ENCODE data around the gene PADI3. TPM values are rescaled to one million over a fixed set of nuclear protein-coding genes. Genes with fewer than 3 reads are reported as not detected.

The PADI3 gene
- polyA plus RNA-seq, 1 of the 3 experiments (the other 2 are of a cell fraction), result 0.30 TPM

DNA sequence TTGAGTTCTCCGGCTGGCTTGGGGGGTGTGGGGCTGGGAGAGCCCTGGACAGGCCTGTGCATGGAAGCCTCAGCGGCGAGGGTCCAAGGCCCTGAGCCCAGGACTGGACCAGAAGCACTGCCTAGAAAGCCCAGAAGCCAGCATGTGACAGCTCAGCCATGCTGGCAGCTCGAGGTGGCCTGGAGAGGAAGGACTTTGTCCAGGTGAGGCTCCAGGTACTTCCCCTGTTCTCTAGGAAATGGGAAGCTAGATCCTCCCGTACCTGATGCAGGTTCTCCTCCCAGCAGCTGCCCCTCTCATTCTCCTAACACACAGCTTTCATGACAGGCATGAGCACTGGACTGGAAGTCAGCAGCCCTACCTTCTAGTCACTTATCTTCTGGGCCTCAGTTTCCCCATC, 6.4 kb downstream of the PADI3 start:
- TF ChIP-seq SIN3A (IDR thresholded peaks at IDR 0.05; ENCODE audit: borderline replicate concordance, low read depth, low read length), result no peak
- TF ChIP-seq, protein P1, sequence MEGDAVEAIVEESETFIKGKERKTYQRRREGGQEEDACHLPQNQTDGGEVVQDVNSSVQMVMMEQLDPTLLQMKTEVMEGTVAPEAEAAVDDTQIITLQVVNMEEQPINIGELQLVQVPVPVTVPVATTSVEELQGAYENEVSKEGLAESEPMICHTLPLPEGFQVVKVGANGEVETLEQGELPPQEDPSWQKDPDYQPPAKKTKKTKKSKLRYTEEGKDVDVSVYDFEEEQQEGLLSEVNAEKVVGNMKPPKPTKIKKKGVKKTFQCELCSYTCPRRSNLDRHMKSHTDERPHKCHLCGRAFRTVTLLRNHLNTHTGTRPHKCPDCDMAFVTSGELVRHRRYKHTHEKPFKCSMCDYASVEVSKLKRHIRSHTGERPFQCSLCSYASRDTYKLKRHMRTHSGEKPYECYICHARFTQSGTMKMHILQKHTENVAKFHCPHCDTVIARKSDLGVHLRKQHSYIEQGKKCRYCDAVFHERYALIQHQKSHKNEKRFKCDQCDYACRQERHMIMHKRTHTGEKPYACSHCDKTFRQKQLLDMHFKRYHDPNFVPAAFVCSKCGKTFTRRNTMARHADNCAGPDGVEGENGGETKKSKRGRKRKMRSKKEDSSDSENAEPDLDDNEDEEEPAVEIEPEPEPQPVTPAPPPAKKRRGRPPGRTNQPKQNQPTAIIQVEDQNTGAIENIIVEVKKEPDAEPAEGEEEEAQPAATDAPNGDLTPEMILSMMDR (IDR thresholded peaks at IDR 0.05), result no peak
- TF ChIP-seq, protein P2, sequence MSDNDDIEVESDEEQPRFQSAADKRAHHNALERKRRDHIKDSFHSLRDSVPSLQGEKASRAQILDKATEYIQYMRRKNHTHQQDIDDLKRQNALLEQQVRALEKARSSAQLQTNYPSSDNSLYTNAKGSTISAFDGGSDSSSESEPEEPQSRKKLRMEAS (IDR thresholded peaks at IDR 0.05; ENCODE audit: low read depth), result no peak
- TF ChIP-seq EP300 (IDR thresholded peaks at IDR 0.05; ENCODE audit: borderline replicate concordance in 1 of 2, low read depth in 1 of 2, low read length in 1 of 2), result no peak
- TF ChIP-seq, protein P3, sequence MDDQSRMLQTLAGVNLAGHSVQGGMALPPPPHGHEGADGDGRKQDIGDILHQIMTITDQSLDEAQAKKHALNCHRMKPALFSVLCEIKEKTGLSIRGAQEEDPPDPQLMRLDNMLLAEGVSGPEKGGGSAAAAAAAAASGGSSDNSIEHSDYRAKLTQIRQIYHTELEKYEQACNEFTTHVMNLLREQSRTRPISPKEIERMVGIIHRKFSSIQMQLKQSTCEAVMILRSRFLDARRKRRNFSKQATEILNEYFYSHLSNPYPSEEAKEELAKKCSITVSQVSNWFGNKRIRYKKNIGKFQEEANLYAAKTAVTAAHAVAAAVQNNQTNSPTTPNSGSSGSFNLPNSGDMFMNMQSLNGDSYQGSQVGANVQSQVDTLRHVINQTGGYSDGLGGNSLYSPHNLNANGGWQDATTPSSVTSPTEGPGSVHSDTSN (IDR thresholded peaks at IDR 0.05), result no peak
- no peak for TF ChIP-seq TEAD4 (IDR thresholded peaks at IDR 0.05; ENCODE audit: borderline replicate concordance, insufficient read depth)
- TF ChIP-seq TCF12 (IDR thresholded peaks at IDR 0.05), result no peak
- Histone ChIP-seq H3K27ac (ENCODE audit: low read depth in 2 of 2, low read length in 1 of 2) (no peak overlapping the region), H3K9me2 (no peaks in the 10 kb centered on the region), H3K4me2 (no peak overlapping the region), H2AFZ (ENCODE audit: low read depth) (no peak overlapping the region), H3K79me2 (ENCODE audit: insufficient read depth) (no peaks in the 10 kb centered on the region), H3K4me1 (ENCODE audit: control insufficient read depth in 1 of 2, insufficient read depth in 2 of 2, low read depth in 1 of 2, low read length in 1 of 2) (peaks cover 4 to 6% of the 10 kb centered on the region in 2 experiments; a peak in 1 of 4 replicates), H3K9me3 (no peaks in the 10 kb centered on the region), H3K27me3 (ENCODE audit: insufficient read depth) (no peaks in the 10 kb centered on the region), H3F3A (replicated peaks; ENCODE audit: insufficient read depth) (no peaks in the 10 kb centered on the region), H4K20me1 (ENCODE audit: insufficient read depth) (no peaks in the 10 kb centered on the region), H3K9ac (no peak overlapping the region), H3K4me3 (ENCODE audit: low read depth in 2 of 2, low read length in 1 of 2) (no peak overlapping the region), H3K36me3 (replicated peaks in 1 of 2; ENCODE audit: control insufficient read depth in 1 of 2, insufficient read depth in 2 of 2, low read length in 1 of 2) (no peaks in the 10 kb centered on the region)
- CTCF ChIA-PET, result interaction anchor here (0.6 to 3.2 kb wide), 3 partner anchors 18 to 641 kb away, joined by 3 to 17 read pairs (median 3); no protein-coding TSS in a partner anchor
- DNase-seq, result no peak
- POLR2A ChIA-PET, result no interaction called here
- WGBS (ENCODE audit: low lambda C conversion rate), result 34% methylated on average over 4 of the region's 5 CpGs

DNA sequence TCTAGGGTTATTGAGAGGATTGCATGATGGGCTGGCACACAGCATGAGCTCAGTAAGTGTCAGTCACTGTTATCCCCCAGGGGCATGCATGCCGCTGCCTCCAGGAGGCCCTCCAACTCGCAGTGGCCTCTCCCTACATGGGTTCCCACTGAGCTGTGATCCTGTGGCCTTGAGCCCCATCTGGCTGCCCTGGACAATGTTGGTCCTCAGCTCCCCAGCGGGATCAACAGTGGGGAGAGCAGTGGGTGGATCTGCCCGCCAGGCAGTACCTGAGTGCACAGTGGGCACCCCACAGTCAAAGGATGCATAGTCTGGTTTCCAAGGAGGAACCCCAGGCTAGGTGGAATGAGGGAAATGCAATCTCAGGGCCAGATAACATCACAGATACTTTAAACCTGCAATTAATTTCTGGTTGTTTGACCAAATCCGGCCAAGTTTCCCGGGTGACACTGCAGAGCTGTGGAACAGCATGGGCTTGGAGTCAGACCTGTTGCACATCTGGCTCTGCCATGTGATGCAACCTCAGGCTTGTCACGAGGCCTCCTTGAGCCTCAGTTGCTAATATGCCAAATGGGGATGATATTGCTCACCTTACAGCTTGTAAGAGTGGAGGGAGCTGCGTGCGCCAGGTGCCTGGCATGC, 9.3 kb downstream of the PADI3 start:
- no peaks in the 10 kb centered on the region for H3K36me3 ChIP-seq (replicated peaks in 1 of 2; ENCODE audit: control insufficient read depth in 1 of 2, insufficient read depth in 2 of 2, low read length in 1 of 2)
- no peak overlapping the region for H3K9ac ChIP-seq
- H4K20me1 ChIP-seq (ENCODE audit: insufficient read depth), result no peaks in the 10 kb centered on the region
- no peaks in the 10 kb centered on the region for H3K9me2 ChIP-seq
- ChIA-PET POLR2A (interaction anchor here (1.2 kb wide), 1 partner anchor 19 kb away, joined by 3 read pairs; no protein-coding TSS in a partner anchor), CTCF (interaction anchor here (0.9 to 3.2 kb wide), 5 partner anchors 15 to 133 kb away, joined by 3 to 17 read pairs (median 4); no protein-coding TSS in a partner anchor)
- TF ChIP-seq JUND (IDR thresholded peaks at IDR 0.05) (no peak), ELF1 (IDR thresholded peaks at IDR 0.05) (no peak), FOXM1 (IDR thresholded peaks at IDR 0.05; ENCODE audit: low read depth) (no peak), RCOR1 (IDR thresholded peaks at IDR 0.05; ENCODE audit: low read length) (no peak), SMC3 (IDR thresholded peaks at IDR 0.05; ENCODE audit: low read depth, low read length) (no peak), MXI1 (IDR thresholded peaks at IDR 0.05; ENCODE audit: low read depth, low read length) (no peak), CHD2 (IDR thresholded peaks at IDR 0.05; ENCODE audit: low read length, partially characterized antibody) (no peak)
- TF ChIP-seq, protein P3 (IDR thresholded peaks at IDR 0.05), result no peak
- TF ChIP-seq, protein P1 (IDR thresholded peaks at IDR 0.05), result no peak
- H3K9me3 ChIP-seq, result no peaks in the 10 kb centered on the region
- H3K4me2 ChIP-seq, result no peak overlapping the region
- no peaks in the 10 kb centered on the region for H3K27me3 ChIP-seq (ENCODE audit: insufficient read depth)
- no peaks in the 10 kb centered on the region for H3F3A ChIP-seq (replicated peaks; ENCODE audit: insufficient read depth)
- DNase-seq, result no peak
- H3K79me2 ChIP-seq (ENCODE audit: insufficient read depth), result no peaks in the 10 kb centered on the region
- H3K4me3 ChIP-seq (ENCODE audit: low read depth in 2 of 2, low read length in 1 of 2), result no peak overlapping the region
- H3K27ac ChIP-seq (ENCODE audit: low read depth in 2 of 2, low read length in 1 of 2), result no peak overlapping the region
- H2AFZ ChIP-seq (ENCODE audit: low read depth), result no peak overlapping the region
- no peaks in the 10 kb centered on the region; a peak in 1 of 4 replicates for H3K4me1 ChIP-seq (ENCODE audit: control insufficient read depth in 1 of 2, insufficient read depth in 2 of 2, low read depth in 1 of 2, low read length in 1 of 2)
- 46% methylated on average over 8 of the region's 9 CpGs for WGBS (ENCODE audit: low lambda C conversion rate)
